Sigmoid colon (tissue), 4 donors: ENCODE measurements around the gene ABCA9.

ENCODE experiments used
- CTCF ChIP-seq, 4 experiments: fragments of 450-650 bp in 3 of 4; fragments of 200-600 bp in 1 of 4; IDR thresholded peaks; one replicate each; pipeline ENCODE4 v1.5.1; 2016 to 2019; ENCODE audit warnings: antibody characterized with exemption in 4 of 4, mild to moderate bottlenecking in 3 of 4, moderate library complexity in 2 of 4
- EP300 ChIP-seq, 4 donors: sonication (generic); formaldehyde crosslinking; IDR thresholded peaks; one replicate each; pipeline ENCODE4 v1.6.1; 2017; ENCODE audit warnings: antibody characterized with exemption in 4 of 4

DNA sequence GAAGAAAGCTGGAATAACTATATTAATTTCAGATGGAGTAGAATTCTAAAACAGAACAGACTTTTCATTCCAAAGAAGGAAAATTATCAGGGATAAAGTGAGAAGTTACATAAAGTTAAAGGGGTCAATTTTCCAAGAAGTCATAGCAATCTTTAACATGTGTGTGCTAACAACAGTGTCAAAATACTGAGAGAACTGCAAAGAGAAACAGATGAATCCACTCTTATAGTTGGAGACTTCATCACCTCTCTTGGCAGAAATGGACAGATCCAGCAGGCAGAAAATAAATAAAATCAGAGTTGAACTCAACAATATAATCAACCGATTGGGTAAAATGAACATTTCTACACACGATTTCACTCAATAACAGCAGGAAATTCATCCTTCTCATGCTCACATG is 5.4 kb downstream of the ABCA9 start:
- TF ChIP-seq CTCF (IDR thresholded peaks at IDR 0.05) (no peak), EP300 (IDR thresholded peaks at IDR 0.05) (no peak)
